Fibroblast of peridontal ligament (primary cell): Measurements from ENCODE around the gene PPM1H.

Experiments used
- DNase-seq: peaks from one replicate; pipeline ENCODE4 v3.0.0-alpha.2; 2010; ENCODE audit errors: extremely low read depth

PPM1H gene

DNA sequence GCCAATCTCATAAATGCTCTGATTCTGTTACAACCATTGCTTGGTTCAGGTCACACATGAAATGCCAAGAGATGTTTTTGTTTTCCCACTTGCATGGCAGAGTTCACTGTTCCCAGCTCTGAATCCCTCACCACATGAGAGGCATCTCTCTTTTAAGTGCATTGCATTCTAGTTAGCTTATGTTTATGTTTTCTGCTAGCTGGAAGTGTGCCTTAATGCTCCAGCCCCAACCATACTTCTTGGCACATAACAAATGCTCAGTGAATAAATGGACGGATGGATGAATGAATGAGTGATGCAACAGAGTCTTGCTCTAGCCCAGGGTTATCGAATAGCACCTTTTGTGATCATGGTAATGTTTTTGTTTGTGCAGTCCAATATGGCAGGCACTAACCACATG is 197.3 kb downstream of the PPM1H start:
- peak; percentile 59 for DNase-seq

DNA sequence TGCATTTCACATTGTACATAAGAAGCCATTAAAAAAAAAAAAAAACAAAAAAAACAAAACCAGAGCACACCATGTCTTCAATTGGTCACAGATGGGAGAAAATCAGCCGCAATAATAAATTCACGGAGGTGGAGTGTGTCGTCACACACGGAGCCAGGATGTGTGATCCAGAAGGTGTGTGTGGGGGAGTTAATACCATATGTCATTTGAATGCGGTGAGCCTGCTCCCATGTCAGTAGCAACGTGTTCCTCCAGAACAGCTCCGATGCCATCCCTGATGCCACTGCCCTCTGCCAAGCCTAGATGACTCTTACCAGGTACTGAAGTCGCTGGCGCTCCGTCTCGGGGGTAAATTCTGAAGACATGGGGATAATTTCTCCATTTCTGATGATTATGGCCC is 197.8 kb downstream of the PPM1H start:
- DNase-seq = no peak

DNA sequence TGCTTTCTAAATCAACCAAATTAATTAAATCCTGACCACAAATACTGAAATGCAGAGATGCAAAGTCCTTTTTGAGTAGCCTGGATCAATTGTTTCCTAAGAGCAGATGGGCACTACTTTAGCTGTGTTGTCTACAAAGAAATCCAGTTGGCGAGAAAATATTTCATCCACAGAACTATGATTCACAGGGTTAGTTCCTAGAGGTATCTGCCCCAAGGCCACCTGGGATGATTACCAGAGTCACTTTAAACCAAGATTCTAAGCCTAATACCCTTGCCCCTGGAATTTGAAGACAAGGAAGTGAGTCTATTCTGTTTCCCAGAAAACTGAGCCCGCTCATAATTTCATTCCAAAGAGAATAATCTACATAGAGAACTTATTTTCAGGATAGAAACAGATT is 198.4 kb downstream of the PPM1H start:
- DNase-seq = no peak

DNA sequence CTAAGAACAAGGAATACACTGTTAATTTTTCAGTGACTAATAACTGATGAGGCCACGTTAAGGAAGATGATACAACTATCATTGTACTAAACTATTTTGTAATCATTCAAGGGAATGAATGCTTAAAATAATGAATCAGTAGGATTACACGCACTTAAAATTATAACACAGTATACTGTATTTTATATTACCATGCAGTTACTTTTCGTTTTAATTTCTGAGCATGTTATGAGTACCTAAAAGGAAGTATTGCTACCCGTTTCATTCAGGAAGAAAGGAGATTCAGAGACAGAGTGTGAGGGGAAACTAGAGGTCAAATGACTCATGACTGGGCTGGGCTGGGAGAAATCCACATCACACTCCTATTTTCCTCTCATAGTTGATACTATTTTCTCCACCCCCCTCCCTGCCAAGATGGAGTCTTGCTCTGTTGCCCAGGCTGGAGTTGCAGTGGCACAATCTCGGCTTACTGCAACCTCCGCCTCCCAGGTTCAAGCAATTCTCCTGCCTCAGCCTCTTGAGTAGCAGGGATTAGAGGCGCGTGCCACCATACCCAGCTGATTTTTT is 202.0 kb downstream of the PPM1H start:
- peak; percentile 71 for DNase-seq

DNA sequence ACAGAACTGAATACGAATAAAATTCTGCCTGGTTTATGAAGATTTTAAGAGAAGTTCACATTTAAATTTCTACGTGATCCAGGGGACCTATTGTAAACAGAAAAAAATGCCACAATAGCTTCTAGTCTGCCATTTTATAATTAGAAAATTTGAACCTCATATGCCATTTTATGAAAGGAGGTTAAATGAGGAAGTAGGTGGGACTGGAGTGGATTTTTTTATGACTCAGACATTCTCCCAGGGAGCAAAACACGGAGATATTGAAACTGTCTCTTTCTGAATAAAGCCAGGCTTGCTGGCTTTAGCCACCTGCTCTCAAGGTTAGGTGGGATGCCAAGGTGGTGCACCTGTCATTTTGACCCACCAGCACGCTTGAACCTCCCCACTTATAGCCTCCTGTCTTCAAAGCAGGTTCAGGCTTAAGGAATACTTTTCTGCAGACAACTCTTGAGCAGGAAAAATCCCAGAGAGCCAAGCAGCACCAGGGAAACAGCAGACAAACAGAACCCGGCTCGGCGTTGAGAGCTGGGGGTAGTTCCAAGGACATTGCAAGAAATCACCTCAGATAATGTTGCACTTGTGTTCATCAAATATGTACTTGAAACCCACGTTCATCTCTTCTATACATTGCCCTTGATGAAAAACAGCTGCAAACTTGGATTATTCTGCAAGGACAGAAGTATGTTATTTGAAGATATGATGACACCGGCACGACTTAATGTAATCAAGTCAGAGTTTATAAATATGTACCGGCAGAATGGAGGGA is 203.7 kb downstream of the PPM1H start:
- no peak for DNase-seq

DNA sequence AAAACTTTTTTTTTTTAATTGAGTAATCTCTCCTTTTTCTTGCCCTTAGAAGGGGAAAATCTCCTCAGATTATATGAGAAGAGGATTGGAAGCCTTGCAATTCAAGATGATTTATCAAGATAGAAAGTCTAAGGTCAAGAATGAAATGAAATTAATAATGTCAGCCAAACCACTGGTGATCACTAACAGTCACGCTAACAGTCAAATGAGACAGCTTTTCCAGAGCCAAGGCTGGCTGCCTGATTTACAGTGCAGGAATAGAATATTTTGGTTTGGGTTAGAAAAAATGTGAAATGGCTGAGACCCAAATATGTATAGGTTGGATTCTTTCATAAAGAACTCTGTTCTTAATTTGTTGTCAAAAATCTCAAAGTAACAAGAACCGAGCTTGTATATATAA is 204.3 kb downstream of the PPM1H start:
- peak; percentile 98 for DNase-seq

DNA sequence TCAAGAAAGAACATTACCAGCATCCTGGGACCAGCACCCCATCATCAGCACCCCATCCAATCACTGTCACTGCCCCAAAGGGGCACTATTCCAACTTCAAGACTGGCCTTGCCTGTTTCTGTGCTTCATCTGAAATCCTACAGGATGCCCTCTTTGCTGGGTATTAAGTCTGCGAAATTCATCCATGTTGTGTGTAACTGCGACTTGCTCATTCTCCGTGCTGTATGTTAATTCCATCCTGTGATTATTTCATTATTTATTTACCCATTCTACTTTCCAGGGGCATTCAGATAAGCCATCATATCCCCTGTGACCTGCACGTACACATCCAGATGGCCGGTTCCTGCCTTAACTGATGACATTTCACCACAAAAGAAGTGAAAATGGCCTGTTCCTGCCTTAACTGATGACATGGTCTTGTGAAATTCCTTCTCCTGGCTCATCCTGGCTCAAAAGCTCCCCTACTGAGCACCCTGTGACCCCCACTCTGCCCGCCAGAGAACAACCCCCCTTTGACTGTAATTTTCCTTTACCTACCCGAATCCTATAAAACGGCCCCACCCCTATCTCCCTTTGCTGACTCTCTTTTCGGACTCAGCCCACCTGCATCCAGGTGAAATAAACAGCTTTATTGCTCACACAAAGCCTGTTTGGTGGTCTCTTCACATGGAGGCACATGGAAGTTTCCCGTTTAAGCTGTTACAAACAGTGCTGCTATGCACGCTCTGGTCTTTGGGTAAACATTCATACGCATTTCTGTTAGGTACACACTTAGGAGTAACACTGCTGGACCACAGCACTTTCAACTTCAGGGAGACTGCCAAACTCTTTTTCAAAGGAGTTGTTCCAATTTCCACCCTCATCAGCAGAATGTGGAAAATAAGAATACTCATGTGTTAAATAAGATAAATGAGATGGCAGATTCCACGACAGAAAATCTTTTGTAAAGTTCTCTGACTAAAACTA is 205.1 kb downstream of the PPM1H start:
- DNase-seq = peak; percentile 81

DNA sequence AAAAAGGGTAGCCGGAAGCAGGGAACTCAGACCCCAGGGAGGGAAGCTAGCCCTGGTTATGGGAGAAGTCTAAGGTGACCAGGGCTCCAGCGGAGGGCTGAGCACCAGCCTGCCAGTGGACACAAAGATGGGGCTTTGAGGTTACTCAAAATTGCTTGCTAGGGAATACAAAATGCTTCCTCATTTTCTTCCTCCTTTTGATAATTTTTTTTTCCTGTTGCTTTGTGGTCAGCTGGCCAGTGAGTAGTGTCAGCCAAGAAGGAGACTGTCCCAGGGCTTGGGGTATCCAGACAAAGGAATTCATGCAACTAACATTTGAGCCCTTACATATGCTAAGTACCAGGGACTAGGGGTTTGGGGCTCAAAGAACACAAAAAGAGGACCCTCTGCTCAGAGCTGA is 206.2 kb downstream of the PPM1H start:
- DNase-seq = no peak

DNA sequence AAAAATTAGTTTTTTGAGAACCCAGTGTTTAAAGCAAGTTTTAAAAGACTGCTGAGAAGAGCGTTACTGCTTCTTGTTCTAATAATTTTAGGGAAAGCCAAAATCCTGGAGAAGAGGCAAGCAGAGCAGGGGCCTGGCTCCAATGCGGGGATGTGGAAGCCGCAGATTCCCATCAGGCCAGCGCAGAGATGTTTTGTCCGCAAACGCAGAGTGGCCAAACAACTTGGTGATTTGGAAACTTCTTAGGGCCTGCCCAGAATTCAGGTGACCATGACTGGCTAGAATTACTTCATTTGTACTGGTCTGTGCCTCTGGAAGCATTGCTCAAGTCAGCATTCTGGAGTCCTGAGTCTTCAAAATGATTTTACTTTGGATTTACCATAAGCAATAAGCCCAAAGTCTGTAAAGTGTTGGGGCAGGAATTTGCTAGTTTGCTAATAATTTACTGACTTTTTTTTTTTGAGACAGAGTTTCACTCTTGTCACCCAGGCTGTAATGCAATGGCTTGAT is 208.4 kb downstream of the PPM1H start:
- peak; percentile 51 for DNase-seq

DNA sequence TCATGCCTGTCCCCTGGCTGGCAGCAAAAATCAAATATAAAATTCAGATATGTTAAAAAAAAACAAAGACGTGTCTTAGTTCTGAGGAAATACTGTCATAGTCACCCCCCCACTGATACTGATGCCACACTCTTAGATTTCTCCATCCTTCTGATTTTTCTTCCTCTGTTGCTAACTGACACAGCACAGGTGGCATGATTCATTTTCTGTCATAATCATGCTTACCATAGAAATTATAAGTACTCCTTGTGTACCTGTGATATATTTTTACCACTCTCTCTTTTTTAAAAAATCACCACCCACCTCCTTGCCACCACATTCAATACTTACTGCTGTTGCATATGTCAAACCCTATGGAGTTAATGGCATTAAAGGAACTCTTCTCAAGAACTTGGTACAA is 209.2 kb downstream of the PPM1H start:
- DNase-seq = no peak

DNA sequence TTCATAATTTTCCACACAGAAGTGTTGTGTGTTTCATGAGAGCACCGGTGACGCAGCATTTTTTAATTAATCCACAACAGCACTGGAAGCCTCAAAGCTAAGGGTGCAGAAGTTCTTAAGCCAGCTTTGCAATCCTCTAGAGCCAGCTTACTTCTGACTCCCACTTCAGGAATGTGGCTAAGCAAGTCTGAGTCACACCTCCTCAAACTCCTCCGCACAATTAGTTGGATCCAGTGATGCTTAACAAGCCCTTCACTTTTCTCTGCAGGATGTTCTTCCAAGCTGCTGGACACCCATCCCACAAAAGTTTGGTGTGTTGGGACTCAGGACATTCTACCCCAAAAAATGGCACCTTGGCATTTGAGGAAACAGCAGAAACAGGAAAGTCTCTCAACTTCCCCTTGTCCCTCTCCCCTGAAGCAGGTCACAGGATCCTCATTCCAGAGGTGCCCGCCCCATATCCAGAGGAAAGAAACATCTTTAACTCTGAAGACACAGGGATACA is 210.0 kb downstream of the PPM1H start:
- DNase-seq = peak; percentile 95

DNA sequence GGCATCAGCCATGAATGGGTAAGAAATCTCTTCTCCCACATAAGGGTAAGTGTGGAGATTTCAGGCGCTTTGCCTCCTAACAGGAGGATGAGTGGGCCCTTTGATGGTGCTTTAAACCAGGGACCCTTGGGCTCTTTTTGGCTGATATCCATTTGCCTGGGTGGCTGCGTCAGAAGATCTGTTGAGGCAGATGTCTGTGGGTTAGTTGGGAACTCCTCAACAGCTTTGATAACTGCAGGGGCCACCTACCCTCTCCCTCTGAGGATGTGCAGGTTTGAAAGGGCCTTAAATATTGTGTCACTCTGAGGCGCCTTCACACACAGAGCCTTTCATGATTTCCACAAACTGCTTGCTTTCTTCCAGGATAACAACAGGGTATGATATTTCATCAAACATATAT is 210.7 kb downstream of the PPM1H start:
- DNase-seq = no peak

DNA sequence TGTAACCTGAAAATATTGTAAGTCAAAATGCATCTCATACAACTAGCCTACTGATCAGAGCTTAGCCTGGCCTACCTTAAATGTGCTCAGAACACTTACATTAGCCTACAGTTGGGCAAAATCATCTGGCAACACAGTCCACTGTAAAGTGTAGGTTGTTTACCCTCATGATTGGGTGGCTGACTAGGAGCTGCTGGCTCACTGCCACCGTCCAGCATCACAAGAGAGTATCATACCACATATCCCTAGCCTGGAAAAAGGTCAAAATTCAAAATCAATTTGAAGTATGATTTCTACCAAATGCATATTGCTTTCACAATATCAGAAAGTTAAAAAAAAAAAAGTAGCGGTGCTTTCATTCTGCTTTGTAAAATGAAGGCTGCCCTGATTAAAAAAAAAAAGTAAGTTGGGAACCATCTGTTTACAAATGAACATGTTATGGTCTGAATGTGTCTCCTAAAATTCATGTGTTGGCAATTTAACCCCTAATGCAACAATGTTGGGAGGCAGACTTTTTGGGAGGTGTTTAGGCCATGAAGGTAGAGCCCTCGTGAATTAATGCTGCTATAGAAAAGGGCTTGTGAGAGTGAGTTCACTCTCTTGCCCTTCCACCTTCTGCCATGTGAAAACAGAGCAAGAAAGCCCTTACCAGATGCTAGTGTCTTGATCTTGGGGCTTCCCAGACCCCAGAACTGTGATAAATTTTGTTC is 211.8 kb downstream of the PPM1H start:
- peak; percentile 80 for DNase-seq

DNA sequence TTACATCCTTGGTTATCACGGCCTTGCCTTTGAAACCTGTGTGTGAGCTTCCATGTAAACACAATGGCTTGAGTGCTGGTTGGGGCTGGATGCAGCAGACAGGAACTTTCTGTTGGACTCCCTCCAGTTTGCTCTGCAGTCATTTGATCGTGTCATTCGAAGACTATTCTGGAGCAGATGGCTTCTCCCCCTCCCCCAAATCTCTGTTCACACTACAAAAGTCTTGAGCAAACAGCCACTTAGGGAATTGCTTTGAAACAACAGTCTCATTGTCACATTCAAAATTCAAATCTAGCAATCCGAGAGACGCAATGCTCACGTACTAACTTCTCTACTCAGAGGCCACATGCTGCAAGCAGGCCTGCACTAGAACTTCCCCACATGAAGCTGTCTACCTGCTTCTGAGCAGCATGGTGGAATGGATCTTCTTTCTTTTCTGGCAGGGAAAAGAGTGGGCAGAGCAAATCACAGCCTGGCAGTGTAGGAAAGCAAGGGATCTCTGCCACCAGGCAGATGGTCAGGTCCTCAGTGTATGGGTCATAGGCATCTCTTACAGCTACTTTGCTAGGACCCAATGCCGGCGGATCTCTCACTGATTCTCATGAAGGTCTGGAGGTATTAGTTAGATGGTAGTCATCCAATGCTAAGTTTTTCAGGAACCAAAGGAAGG is 214.2 kb downstream of the PPM1H start:
- peak; percentile 45 for DNase-seq

DNA sequence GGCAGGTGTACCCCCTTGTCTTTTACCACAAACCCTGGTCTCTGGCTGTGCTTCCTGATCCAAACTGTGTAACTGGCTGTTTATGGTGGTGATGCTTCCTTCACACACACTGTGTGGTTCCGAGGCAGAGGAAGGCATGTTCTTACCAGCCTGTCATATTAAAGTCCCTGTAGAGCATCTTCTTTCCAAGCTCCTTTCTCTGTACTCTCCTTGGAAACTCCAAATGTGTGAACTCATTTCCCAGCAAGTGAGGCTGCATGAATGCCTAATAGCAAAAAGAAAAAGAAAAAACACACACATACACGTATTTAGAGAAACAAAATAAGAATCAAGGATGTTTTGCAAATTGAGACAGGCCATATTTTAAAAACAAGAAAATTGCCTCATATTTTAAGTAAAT is 214.9 kb downstream of the PPM1H start:
- no peak for DNase-seq

DNA sequence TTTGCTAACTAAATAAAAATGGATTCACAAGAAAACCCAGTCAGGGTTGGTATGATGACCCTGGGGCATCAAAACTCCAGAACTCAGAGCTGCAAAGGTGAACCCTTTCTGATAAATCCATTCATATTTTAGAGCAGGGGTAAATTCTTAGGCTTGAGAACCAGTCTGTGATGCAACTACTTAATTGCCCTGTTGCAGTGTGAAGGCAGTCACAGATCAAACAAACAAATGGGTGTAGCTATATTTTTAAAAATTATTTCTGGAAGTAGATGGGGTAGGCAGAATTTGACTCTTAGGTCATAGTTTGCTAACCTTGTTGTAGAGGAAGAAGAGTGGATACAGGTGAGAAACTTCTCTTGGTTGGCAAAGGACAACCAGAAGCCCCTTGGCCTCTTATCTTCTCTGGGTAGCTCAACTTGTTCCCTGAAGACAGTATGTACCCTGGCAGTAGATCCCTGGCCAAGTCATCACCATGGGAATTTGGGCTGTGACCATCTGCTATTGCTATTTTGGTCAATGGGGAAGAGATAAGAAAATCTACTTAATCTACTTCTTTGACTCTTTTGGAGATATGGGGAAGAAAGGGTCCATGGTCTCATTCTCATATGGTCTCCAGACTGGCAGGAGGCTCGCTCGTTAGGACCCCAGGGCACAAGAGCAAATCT is 216.1 kb downstream of the PPM1H start:
- no peak for DNase-seq

DNA sequence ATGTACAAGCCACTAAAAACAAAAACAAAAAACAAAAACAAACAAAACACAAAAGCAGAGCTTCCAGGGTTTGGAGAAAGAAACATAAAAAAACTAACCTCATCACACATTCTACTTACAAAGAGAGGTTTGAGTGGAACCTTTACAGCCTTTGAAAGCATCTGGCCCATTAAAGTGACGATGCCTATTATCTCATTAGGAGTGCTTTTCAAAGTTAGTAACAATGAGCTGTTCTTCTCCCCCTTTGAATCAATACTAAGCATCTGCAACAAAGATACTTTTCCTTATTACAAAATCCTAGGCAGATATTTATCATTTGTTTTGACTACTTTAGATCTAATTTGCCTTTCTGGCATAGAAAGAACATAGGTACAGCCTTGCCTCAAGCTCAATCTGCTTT is 217.3 kb downstream of the PPM1H start:
- no peak for DNase-seq

DNA sequence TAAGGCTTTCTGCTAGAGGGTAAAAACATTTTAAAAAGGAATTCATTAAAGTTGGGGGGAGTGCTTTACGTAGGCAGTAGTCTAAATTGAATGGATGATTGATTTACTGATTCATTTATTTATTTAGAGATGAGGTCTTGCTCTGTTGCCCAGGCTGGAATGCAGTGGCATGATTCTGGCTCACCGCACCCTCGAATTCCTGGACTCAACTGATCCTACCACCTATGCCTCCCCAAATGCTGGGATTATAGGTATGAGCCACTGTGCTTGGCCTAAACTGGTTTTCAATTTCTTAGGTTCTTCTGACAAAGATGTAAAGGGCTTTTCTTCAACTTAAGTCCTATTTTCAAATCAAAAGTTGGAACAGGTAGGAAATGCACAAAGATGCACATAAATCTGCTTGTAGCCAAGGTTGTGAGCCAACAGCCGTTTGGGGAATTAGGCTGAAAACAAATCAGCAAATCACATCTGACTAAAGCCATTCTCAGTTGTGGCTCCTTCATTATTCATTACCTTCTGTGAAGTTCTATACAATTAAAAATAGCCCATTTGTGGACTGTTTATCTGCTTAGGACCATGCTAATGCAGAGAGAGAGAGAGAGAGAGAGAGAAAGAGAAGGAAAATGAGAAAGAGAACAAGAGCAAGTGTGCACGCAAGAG is 218.0 kb downstream of the PPM1H start:
- DNase-seq = no peak

DNA sequence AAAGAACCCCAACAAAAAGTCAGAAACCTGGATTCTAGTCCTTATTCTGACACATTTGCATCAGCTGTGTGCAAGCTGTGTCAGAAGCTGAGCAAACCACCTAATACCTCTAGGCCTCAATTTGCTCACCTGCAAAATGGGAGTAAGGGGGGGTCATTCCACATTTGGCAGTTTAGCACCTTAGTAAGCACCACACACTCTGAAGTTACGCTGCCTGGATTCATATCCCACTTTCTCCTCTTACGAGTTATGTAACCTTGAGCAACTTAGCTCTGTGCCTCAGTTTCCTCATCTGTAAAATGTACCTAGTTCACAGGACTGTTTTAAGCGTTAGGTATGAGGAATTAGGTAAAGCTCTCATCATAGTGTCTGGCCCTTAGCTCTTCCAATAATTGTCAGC is 218.9 kb downstream of the PPM1H start:
- DNase-seq = no peak
